HepG2 (cell line): Measurements from ENCODE around the gene RNU1-1.
"Not testable (repeated sequence)": the region's sequence is repeated elsewhere in the genome, so short reads cannot be mapped to it uniquely, and the experiment has no call there.

ENCODE experiments used
- MAFK ChIP-seq, 2 experiments: IDR thresholded peaks in 1 of 2; conservative IDR thresholded peaks in 1 of 2; 2 replicates each; pipeline ENCODE4 v1.6.1; 2011; ENCODE audit warnings: improper control_type of control experiment in 2 of 2, low read length in 2 of 2
- ZNF335 ChIP-seq: sonication (generic); formaldehyde crosslinking; IDR thresholded peaks from 2 replicates; pipeline ENCODE4 v1.4.0; 2020; ENCODE audit warnings: missing genetic modification reagents
- ZNF431 ChIP-seq: sonication (generic); formaldehyde crosslinking; IDR thresholded peaks from 2 replicates; pipeline ENCODE4 v1.9.0; 2022; ENCODE audit warnings: missing genetic modification reagents, low read depth, mild to moderate bottlenecking, borderline replicate concordance
- TF ChIP-seq, protein P1 (sequence below): sonication (generic); formaldehyde crosslinking; conservative IDR thresholded peaks from 2 replicates; pipeline ENCODE4 v1.4.0; 2020; ENCODE audit warnings: missing genetic modification reagents
- TF ChIP-seq, protein P2 (sequence below): IDR thresholded peaks from 2 replicates; pipeline ENCODE4 v1.6.1; 2016; ENCODE audit warnings: missing compliant biosample characterization, missing genetic modification reagents, borderline replicate concordance

DNA sequence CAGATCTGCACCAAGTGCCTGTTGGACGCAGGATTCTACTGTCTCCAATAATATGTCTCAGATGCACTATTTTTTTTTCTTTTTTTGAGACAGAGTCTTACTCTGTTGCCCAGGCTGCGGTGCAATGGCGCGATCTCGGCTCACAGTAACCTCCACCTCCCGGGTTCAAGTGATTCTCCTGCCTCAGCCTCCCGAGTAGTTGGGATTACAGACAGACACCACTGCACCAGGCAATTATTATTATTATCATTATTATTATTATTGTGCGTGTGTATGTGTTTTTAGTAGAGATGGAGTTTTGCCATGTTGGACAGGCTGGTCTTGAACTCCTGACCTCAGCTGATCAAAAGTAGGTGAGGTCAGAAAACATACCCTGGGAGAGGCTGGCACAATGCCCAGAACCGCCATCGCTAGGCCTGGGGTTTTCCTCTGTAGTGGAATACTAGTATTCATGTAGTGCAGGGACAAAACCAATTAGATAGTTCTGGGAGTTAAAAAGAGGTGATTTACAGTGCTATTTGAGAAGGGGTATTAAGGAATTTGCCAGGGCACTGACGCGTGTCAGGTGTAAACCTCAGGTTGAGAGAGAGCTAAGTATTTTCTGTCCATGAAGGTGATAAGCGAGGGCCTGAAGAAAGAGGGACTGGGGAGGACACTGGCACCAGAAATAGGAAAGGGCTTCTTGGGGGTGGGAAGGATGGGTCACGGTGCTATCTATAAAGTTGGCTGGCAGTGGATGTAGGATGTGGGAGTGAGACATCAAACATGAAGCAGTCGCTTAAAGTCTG is 1.3 kb downstream of the RNU1-1 start:
- TF ChIP-seq ZNF335 (CRISPR knock-in tag); ZNF431 (CRISPR knock-in tag); MAFK (conservative IDR thresholded peaks at IDR 0.05 in 1 of 2, IDR thresholded peaks at IDR 0.05 in 1 of 2; ENCODE audit: low read length in 2 of 2): not testable (repeated sequence)
- TF ChIP-seq, protein P1, sequence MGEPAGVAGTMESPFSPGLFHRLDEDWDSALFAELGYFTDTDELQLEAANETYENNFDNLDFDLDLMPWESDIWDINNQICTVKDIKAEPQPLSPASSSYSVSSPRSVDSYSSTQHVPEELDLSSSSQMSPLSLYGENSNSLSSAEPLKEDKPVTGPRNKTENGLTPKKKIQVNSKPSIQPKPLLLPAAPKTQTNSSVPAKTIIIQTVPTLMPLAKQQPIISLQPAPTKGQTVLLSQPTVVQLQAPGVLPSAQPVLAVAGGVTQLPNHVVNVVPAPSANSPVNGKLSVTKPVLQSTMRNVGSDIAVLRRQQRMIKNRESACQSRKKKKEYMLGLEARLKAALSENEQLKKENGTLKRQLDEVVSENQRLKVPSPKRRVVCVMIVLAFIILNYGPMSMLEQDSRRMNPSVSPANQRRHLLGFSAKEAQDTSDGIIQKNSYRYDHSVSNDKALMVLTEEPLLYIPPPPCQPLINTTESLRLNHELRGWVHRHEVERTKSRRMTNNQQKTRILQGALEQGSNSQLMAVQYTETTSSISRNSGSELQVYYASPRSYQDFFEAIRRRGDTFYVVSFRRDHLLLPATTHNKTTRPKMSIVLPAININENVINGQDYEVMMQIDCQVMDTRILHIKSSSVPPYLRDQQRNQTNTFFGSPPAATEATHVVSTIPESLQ (CRISPR knock-in tag): not testable (repeated sequence)
- TF ChIP-seq, protein P2, sequence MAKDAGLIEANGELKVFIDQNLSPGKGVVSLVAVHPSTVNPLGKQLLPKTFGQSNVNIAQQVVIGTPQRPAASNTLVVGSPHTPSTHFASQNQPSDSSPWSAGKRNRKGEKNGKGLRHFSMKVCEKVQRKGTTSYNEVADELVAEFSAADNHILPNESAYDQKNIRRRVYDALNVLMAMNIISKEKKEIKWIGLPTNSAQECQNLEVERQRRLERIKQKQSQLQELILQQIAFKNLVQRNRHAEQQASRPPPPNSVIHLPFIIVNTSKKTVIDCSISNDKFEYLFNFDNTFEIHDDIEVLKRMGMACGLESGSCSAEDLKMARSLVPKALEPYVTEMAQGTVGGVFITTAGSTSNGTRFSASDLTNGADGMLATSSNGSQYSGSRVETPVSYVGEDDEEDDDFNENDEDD (CRISPR knock-in tag): not testable (repeated sequence)
